SH-SY5Y (cell line): ENCODE measurements around the gene ZCCHC14.

Source experiments
- GATA2 ChIP-seq: IDR thresholded peaks from 2 replicates; pipeline ENCODE4 v1.6.1; 2011; ENCODE audit warnings: mild to moderate bottlenecking, low read depth, low read length
- GATA3 ChIP-seq: IDR thresholded peaks from 2 replicates; pipeline ENCODE4 v1.6.1; 2011; ENCODE audit warnings: low read depth, mild to moderate bottlenecking, low read length, moderate library complexity

The ZCCHC14 gene

GRCh38 chr16:87360862-87361610, 131.8 kb downstream of the ZCCHC14 start:
- TF ChIP-seq GATA2 (no peak), GATA3 (no peak)

DNA sequence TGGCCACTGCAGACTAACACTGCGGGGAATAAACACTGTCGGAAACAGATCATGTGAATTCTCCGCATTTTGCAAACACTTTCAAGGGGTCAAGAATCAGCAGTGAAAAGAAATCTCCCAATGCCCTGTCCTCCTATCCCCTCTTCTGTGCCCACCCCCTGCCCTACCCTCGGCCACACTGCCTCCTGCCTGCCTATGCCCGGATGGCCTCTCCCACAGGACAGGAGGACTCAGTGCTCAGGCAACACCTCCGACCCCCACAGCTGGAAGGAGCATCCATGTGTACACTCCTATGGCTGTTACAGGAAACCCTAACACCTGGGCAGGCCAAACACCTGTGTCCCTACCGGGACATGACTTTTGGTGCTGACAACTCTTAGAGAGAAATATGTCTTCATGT, 133.7 kb downstream of the ZCCHC14 start:
- TF ChIP-seq GATA2 (no peak), GATA3 (no peak)

DNA sequence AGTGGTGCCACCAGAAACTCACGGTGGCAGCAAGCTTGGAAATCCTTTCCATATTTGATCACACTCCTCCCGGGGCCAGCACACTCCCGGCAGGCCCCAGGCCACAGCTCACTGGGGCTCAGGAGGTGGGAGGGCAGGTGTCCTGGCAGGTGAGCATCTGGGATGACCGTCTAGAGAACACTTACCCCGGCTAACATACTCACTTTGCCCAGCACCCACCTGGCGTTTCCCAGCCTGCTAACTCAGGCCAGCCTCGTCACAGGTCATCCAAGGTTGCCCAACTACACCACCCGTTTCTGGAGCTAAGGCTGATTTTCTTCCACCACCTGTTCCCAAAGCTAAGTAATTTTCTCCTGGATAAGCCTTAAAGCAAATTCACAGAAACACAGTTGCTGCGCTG, 134.1 kb downstream of the ZCCHC14 start:
- no peak for TF ChIP-seq GATA3
- no peak for TF ChIP-seq GATA2

- TF ChIP-seq GATA3 = no peak
- no peak for TF ChIP-seq GATA2
These were observed 134.6 kb downstream of the ZCCHC14 start for GRCh38 chr16:87358250-87358649.

GRCh38 chr16:87356491-87356853, 136.4 kb downstream of the ZCCHC14 start:
- no peak for TF ChIP-seq GATA3
- no peak for TF ChIP-seq GATA2
